HG03457 (cell line): ENCODE data around the gene TMEM41A.
"Not testable (repeated sequence)": the region's sequence is repeated elsewhere in the genome, so short reads cannot be mapped to it uniquely, and the experiment has no call there.

Source experiments
- ATAC-seq: cut with Tn5 transposase; IDR thresholded peaks from one replicate; pipeline ENCODE4 v1.9.1; 2021; ENCODE audit warnings: moderate number of reproducible peaks; ENCODE audit not compliant: unreplicated experiment

Gene TMEM41A

DNA sequence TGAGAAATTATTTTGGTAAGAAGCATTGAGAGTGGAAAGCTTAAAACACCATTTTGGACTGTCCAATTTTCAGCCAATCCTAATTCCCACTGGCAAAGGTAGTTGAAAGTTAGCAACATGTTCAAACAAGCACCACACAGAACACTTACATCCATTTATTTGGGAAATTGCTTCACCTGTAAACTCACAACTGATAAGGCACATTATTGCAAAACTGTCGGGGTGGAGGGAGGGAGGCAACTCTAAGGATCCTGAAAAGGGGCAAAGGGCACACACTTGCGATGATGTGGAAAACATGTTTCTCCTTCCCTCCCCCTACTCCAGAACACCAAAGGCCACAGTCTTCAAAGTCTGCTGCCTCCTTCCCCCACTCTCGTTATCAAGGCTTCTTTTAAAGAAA lies 9.4 kb downstream of the TMEM41A start:
- no peak for ATAC-seq

DNA sequence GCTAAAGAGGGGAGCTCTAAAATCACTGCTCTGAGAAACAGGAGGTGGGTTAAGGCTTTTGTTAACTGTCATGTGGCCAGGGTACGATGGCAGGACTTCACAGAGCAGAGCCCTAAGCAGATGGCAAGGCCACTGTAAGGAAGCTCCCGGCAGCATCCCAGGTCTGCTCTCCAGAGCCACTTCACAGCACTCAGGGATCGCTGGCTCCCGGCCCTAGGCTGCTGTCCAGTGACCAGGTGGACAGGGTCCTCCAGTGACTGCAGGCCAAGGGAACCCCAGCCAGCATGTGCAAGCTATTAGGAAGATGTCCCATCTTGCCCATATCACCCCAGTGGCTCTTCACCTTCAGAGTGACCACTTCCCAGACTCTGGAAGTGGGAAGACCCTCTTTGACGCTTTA lies 10.4 kb downstream of the TMEM41A start:
- ATAC-seq = no peak

DNA sequence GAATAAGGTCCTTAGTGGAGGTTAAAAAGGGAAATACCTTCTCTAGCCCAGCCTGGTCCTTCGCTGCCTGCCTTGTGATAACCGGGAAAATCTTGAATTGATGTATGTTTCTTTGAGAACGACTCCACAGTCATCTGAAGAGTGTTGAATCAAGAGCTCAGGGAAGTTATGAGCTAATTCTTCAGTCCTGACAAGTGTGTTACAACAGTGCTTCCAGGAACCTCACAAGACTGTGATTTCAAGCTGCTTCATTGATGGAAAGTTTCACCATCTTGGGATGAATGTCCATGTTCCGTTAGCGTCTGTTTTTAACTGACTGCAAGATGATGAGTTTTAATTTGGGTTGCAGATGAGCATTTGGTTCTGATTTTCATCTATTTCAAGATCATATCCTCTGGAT lies 12.4 kb downstream of the TMEM41A start:
- ATAC-seq = no peak

DNA sequence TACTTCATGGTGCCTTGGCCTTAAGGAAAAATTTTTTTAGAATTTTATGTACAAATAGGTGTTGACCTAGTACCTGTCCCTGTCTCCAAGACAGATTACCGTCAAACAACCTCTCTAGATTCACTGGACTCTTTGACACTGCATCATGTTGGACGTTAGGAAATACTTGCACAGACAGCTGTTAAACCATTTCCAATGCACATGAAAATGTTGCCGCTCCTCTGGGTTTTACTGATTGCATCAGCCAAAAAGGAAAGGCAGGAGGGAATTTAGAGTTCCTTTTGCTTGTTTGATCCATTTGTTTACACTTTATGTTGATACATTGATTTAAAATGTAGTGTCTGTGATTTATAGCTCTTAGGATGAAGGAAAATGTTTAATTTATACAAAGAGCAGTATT lies 14.5 kb downstream of the TMEM41A start:
- no peak for ATAC-seq

DNA sequence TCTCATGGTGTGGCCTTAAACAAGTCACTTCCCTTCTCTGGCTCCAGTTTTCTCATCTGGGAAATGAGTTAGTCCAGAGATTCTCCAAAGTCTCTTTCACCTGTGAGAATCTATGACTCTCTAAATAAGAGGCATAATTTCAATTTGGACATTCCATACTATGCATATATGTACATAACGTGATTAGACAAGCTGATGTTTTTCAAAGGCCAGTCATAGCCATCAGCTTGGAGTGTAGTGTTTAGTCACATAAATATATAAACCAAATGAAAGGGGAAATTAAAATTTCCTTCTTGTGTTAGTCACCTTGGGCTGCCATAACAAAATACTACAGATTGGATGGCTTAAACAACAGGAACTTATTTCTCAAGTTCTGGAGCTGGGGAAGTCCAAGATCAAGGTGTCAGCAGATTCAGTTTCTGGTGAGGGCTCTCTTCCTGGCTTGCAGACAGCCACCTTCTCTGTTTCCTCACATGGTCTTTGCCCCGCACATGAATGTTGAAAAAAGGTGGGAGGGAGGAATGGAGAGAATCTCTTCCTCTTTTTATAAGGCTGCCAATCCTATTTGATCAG lies 19.4 kb downstream of the TMEM41A start:
- no peak for ATAC-seq

DNA sequence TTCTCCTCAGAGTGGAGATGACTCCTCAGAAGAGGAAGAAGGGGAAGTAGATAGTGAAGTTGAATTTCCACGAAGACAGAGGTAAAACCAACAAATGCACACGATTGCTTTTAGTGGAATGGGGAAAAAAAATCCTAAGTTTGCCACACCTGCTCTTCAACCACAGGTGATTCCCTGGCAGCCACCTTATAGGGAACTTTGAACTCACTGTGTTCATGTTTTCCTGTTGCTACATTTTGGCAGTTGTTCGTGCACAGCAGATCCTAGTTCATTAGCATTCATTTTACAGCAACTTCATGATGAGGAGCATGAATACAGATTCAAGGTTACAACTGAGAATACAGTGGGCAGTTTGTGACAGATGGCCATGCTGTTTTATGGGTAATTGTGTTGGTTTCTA lies 21.5 kb downstream of the TMEM41A start:
- ATAC-seq = no peak

DNA sequence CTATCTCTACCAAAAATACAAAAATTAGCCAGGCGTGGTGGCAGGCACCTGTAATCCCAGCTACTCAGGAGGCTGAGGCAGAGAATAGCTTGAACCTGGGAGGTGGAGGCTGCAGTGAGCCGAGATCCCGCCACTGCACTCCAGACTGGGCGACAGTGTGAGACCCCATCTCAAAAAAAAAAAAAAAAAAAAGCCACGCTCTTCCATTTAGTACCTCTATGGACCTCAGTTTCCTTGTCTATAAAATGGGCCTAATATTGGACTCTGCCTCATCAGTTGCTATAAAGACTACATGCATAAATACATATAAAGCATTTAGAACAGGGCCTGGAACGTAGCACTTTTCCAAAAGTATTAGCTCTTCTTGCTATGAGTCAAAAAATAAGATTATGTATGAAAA lies 23.9 kb downstream of the TMEM41A start:
- ATAC-seq = not testable (repeated sequence)

DNA sequence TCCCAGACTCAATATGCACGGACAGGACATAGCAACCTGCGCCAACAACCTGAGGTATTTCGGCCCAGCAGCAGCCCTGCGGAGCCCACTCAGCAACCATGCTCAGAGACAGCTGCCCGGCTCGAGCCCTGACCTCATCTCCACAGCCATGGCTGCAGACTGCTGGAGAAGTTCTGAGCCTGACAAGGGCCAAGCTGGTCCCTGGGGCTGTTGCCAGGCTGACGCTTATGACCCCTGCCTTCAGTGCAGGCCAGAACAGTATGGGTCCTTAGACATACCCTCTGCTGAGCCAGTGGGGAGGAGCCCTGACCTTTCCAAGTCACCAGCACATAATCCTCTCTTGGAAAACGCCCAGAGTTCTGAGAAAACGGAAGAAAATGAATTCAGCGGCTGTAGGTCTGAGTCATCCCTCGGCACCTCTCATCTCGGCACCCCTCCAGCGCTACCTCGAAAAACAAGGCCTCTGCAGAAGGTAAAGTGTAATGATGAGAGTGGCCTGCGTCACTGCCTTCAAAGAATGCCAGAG lies 25.5 kb downstream of the TMEM41A start:
- no peak for ATAC-seq

DNA sequence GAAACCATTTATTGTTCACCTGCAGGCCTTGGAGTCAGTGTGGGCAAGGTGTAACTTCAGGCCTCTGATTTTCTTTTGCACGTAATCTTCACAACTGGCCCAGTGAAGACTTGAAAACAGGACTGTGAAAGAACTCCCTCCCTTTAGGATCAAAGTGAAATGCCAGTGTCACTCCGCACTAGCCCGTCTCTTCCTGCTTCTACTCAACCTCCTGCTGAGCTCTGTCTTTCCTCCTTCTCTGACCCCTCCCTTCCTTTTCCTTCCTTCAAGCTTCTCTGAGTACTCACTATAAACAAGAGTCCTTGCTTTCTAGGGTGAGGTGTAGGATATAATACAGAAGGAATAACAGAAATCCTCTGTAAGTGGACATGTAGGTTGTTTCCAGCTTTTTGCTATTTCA lies 28.5 kb downstream of the TMEM41A start:
- ATAC-seq = no peak

DNA sequence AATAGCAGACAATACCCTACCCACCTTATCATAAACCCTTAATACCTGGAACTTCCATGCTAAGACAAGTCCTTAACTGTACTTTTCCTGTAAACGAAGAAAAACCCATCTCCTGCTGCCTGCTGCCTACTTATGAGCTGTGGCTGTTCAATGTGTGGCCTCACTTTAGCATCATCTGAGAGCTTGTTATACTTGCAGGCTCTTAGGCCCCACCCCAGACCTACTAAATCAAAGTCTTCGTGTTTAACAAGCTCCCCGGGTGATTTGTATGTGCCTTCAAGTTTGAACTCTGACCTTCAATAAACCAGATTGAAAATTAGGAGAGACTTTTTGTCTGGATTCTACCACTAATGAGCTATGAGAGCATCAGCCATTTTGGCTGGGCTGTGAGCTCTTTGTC lies 29.3 kb downstream of the TMEM41A start:
- no peak for ATAC-seq

DNA sequence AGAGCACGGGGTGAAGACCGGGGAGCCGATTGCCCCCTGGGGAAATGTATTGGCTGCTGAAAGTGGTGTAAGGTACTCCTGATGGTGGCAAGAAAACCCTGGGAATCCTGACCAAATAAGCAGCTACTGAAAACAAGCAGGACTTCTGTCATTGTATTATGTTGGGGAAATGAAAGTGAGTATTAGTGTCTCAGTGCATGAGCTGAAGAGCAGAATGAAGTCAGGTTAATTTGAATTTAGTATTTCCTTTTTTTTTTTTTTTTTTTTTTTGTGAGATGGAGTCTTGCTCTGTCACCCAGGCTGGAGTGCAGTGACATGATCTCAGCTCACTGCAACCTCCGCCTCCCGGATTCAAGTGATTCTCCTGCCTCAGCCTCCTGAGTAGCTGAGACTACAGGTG lies 32.7 kb downstream of the TMEM41A start:
- ATAC-seq = not testable (repeated sequence)

DNA sequence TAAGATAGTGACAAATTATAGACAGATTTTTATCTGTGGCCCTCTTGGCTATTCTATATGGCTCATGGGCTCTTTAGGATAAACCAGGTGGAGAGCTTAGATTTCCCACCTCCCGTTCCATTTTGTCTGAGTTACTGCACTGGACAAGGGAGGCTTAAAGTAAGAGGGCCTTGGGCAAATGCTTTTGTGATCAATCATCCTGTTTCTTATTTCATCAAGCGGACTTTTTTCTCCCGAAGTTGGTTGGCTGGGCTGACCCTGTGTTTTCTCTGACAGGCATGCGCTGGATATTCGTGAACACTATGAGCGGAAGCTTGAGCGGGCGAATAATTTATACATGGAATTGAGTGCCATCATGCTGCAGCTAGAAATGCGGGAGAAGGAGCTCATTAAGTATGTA lies 33.4 kb downstream of the TMEM41A start:
- ATAC-seq = no peak

DNA sequence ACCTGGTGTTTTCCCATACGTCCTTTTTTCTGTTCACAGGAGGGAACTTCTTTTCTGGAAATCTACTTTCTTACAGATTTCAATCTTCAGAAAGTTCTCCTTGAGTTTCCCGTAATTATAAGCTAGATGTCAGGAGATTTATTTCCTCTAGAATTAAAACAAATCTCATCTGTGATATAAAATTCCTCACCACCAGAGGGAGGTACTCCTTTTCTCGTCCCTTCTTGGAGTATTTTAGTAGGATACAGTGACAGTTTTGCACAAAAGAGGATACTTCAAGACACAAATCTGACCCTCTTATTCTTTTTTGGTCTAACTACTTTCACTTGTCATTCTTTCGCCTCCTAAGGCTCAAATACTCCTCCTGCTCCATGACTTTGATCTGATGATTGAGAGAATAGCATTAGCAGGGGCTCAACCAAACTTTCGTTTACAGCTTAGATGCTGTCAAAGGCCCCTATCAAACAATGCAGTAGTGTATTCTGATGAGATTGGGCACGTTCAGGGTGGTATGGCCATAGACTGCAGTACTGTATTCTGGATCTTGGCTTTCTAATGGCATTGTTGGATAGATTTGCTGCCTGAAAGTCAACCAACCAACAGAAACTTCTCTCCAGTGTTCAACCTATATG lies 38.0 kb downstream of the TMEM41A start:
- ATAC-seq = no peak

DNA sequence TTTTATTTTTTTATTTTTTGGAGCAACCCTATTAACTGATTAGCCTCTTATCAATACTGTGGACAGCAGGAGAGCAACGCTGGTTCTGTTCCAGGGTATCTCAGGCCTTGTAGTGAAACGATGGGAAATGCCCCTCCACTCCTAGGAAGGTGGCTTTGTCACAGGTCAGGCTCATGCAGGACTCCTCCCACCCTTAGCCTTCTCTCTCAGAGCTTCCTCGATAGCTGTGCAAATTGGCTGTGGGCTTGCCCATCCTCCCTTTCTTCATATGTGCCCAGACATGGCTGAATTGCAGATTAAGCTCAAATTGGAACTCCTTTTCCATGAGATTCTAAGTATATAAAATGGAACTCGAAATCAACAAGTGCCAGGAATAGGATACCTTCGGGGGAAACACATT lies 38.5 kb downstream of the TMEM41A start:
- no peak for ATAC-seq

DNA sequence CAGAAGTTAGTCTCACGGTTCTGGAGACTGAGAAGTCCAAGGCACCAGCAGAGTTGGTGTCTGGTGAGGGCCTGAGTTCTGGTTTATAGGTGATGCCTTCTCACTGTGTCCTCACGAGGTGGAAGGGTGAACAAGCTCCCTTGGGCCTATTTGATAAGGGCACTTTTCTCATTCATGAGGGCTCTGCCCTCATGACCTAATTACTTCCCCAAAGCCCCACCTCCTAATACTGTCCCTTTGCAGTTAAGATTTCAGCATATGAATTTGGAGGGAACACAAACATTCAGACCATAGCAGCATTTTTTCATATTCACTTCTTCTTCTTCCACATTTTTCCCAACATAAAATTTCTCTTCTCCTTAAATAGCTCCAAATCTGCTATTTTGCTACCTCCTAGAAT lies 41.5 kb downstream of the TMEM41A start:
- ATAC-seq = no peak

DNA sequence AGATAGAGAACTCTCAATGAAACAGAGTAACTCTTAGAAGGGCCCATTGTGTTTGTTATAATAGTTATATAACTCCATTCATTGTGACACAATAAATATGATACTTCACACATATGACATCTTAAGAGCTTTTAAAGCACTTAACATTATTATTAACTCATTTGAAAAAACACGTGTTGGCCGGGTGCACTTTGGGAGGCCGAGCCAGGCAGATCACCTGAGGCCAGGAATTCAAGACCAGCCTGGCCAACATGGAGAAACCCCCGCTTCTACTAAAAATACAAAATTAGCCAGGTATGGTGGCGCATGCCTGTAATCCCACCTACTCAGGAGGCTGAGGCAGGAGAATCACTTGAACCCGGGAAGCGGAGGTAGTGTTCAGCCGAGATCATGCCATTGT lies 47.4 kb downstream of the TMEM41A start:
- not testable (repeated sequence) for ATAC-seq

DNA sequence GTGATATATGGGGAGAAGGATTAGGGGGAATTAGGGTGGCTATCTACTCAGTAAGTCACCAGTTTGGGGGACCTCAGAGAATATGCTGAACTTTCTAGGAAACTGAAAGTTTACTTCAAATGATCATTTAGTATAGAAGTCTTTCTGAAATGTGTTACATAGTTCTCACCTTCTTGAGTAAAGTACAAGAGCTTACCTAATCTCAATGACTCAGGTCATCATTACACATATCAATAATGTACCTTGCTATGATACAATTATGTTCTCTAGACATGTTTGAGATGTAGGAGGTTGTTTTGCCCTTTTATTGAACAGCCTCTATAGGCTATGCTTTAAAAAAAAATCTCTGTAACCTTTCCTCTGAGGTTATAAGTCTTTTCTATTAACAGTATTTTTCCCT lies 50.7 kb downstream of the TMEM41A start:
- no peak for ATAC-seq

DNA sequence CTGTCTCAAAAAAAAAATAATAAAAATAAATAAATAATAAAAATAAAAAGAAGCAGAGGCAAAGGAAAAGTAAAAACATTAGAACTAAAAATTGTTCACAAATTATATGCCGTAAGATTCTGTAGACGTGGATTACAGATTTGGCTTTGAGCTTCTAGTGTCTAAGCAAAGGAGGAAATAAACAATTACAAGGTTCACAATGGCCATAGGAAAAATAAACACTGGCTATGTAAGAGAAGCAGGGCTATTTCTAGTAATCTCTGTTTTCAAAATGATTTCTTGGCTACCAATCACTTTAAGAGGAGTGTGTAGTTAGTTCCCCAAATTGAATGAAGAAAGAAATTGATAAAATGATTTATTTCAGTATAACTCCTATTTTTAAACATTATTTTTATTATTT lies 54.5 kb downstream of the TMEM41A start:
- no peak for ATAC-seq

DNA sequence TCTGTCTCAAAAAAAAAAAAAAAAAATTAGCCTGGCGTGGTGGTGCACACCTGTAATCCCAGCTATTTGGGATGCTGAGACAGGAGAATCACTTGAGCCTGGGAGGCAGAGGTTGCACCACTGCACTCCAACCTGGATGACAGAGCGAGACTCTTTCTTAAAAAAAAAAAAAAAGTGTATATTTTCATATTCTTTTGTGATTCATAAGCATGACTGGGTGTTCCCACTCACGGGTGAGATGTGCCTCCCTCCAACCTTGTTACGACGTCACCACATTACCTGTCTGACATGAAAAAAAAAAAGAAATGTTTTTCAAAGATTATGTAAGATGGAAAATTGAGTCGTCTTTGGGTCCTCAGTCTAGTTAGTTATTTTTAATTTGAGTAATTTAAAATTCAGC lies 56.8 kb downstream of the TMEM41A start:
- ATAC-seq = no peak

DNA sequence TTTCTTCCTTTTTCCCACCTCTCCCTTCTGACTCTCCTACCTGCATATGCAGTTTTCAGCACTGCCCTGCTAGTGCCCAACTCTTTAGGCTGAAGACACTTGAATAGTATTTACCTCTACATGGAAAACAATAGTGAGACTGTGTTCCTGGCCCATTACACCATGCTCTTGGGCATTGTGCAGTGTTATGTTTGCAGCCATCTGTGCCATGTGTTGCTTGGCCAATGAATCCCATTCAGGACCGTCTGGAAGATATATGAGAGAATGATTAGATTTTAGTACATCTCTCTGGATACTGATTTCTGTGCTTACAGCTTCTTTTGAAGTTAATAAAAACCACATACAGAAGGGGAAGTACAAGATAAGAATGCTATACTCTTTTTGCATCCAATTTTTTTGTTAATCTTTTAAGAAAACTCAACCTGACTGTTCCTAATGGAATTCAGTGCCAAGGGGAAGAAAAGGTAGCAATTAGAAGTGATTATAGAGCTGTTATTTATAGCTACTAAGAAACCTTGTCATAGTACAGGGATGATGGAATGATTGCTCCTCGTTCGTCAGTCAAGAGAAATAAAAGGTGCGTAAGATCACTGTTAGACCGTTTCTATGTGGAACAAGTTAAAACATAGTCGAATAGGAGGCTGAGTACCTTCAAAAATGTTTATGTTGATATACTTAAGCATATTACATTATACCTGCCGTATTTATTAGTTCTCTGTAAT lies 58.9 kb downstream of the TMEM41A start:
- ATAC-seq = no peak
